Activated CD8-positive, alpha-beta memory T cell treated with anti-CD3 and anti-CD28 coated beads, Interleukin-2, amount 10 ng/mL, durations not matched to agents 7 days and 5 days (primary cell): ENCODE measurements around the gene ZMYND12. TPM values are rescaled to one million over a fixed set of nuclear protein-coding genes. Genes with fewer than 3 reads are reported as not detected.

Experiments used
- ATAC-seq: fragments of 150-1000 bp; cut with Tn5 transposase; one replicate; pipeline ENCODE4 v1.10.0; 2021; ENCODE audit warnings: moderate library complexity
- CTCF ChIA-PET: fragments of 350-600 bp; sonication (Branson Sonifier 250); formaldehyde crosslinking; loops from one replicate; lab custom pipeline; 2021; ENCODE audit warnings: antibody characterized with exemption; lab: Charles Lee
- DNase-seq: peaks from one replicate; pipeline ENCODE4 v3.0.0-alpha.2; 2020
- H3K27ac Mint-ChIP-seq: one replicate; pipeline ENCODE4 v1.8.0; 2021; ENCODE audit warnings: mild to moderate bottlenecking, mixed read lengths
- H3K27me3 Mint-ChIP-seq: one replicate; pipeline ENCODE4 v1.8.0; 2021; ENCODE audit warnings: mixed read lengths
- H3K36me3 Mint-ChIP-seq: one replicate; pipeline ENCODE4 v1.8.0; 2021; ENCODE audit warnings: mild to moderate bottlenecking, mixed read lengths
- H3K4me1 Mint-ChIP-seq: one replicate; pipeline ENCODE4 v1.8.0; 2021; ENCODE audit warnings: mixed read lengths
- H3K4me3 Mint-ChIP-seq: one replicate; pipeline ENCODE4 v1.8.0; 2021; ENCODE audit warnings: mild to moderate bottlenecking, moderate library complexity, mixed read lengths
- H3K9me3 Mint-ChIP-seq: one replicate; pipeline ENCODE4 v1.8.0; 2022; ENCODE audit warnings: low read depth, mixed read lengths
- total RNA-seq, 2 experiments: library from RNA; stranded (reverse); gene quantifications; one replicate each; pipeline ENCODE4 v1.2.3, GENCODE V29; 2021

Gene ZMYND12
- total RNA-seq, 2 experiments from 2014 or later: 0.21 to 1.1 TPM

DNA sequence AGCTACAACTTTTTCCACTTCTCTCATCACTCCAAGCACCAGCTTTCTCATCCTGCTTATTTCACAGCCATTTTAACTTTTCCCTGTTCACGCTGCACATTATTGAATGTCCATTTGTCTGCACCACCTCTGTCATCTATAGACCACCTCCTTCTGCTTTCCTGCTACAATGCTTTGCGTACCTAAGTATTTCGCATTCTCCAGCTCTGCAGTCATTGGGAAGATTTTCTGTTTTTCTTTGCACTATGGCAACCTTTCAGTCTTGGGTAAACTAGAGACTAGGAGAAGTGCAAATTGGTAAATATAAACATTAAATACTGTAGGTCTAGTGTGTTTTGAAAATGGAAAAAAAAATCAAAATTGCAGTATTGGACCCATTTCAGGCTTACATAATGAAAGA is 8.1 kb upstream of the ZMYND12 start:
- H3K4me3 Mint-ChIP-seq: peak overlapping the region; percentile 69
- H3K9me3 Mint-ChIP-seq: no peaks in the 10 kb centered on the region
- CTCF ChIA-PET: interaction anchor here (0.7 to 1.7 kb wide), 2 partner anchors 10 to 120 kb away, joined by 4 to 6 read pairs; no protein-coding TSS in a partner anchor
- no peak overlapping the region for H3K27ac Mint-ChIP-seq
- peaks cover 30% of the 10 kb centered on the region for H3K4me1 Mint-ChIP-seq
- DNase-seq: no peak
- no peak for ATAC-seq
- H3K27me3 Mint-ChIP-seq: peaks cover 7% of the 10 kb centered on the region
- peaks cover 20% of the 10 kb centered on the region for H3K36me3 Mint-ChIP-seq

GRCh38 chr1:42462828-42463763 is 7.3 kb upstream of the ZMYND12 start, which contains the start of gene CCDC30:
TSS of gene CCDC30 (plus strand) at chr1:42463286. CDS start at chr1:42480552, 17,266 bp downstream.
- H3K4me1 Mint-ChIP-seq: peaks cover 33% of the 10 kb centered on the region
- CTCF ChIA-PET: interaction anchor here (1.0 to 1.7 kb wide), 2 partner anchors 11 kb away, joined by 3 to 6 read pairs; no protein-coding TSS in a partner anchor

GRCh38 chr1:42461196-42461595 is 5.4 kb upstream of the ZMYND12 start:
- CTCF ChIA-PET: no interaction called here
- Mint-ChIP-seq H3K4me3 (no peak overlapping the region), H3K36me3 (peaks cover 34% of the 10 kb centered on the region), H3K4me1 (peaks cover 44% of the 10 kb centered on the region), H3K9me3 (no peaks in the 10 kb centered on the region), H3K27ac (no peak overlapping the region), H3K27me3 (peaks cover 4% of the 10 kb centered on the region)
- ATAC-seq (no peak), DNase-seq (no peak)

More at GRCh38 chr1:42462828-42463763, 7.3 kb upstream of the ZMYND12 start, which contains the start of gene CCDC30:
- ATAC-seq (peak; percentile 99), DNase-seq (peak; percentile 98)
- Mint-ChIP-seq H3K36me3 (peaks cover 27% of the 10 kb centered on the region), H3K9me3 (no peaks in the 10 kb centered on the region), H3K4me3 (peak within 1 kb of the TSS; percentile 69), H3K27ac (peak within 1 kb of the TSS; percentile 75), H3K27me3 (peaks cover 4% of the 10 kb centered on the region)

DNA sequence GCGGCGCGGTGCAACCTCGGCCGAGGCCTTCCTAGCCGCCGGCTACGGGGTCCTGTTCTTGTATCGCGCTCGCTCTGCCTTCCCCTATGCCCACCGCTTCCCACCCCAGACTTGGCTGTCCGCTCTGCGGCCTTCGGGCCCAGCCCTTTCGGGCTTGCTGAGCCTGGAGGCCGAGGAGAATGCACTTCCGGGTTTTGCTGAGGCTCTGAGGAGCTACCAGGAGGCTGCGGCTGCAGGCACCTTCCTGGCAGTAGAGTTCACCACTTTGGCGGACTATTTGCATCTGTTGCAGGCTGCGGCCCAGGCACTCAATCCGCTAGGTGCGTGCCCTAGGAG is 900 bp upstream of the ZMYND12 start:
- Mint-ChIP-seq H3K9me3 (no peaks in the 10 kb centered on the region), H3K4me3 (peak overlapping the region; percentile 79), H3K36me3 (peaks cover 33% of the 10 kb centered on the region), H3K4me1 (peaks cover 34% of the 10 kb centered on the region), H3K27ac (peak overlapping the region; percentile 92), H3K27me3 (no peaks in the 10 kb centered on the region)
- peak; percentile 83 for DNase-seq
- CTCF ChIA-PET: interaction anchor here (1.2 to 1.3 kb wide), 2 partner anchors 9 to 283 kb away, joined by 3 to 6 read pairs; no protein-coding TSS in a partner anchor
- ATAC-seq: peak; percentile 81

- Mint-ChIP-seq H3K36me3 (peaks cover 17% of the 10 kb centered on the region), H3K27ac (no peak overlapping the region), H3K27me3 (no peaks in the 10 kb centered on the region), H3K4me1 (peaks cover 31% of the 10 kb centered on the region), H3K9me3 (no peaks in the 10 kb centered on the region), H3K4me3 (peak overlapping the region; percentile 2)
- CTCF ChIA-PET: no interaction called here
- DNase-seq (no peak), ATAC-seq (no peak)
Measured at GRCh38 chr1:42454403-42454802, 1.4 kb downstream of the ZMYND12 start.

GRCh38 chr1:42453386-42453785 is 2.4 kb downstream of the ZMYND12 start:
- ATAC-seq (no peak), DNase-seq (no peak)
- CTCF ChIA-PET: no interaction called here
- no peak overlapping the region for H3K4me3 Mint-ChIP-seq
- H3K9me3 Mint-ChIP-seq: no peaks in the 10 kb centered on the region
- no peaks in the 10 kb centered on the region for H3K27me3 Mint-ChIP-seq
- H3K4me1 Mint-ChIP-seq: peaks cover 30% of the 10 kb centered on the region
- no peak overlapping the region for H3K27ac Mint-ChIP-seq
- H3K36me3 Mint-ChIP-seq: peaks cover 10% of the 10 kb centered on the region

- ATAC-seq (no peak), DNase-seq (no peak)
- no peak overlapping the region for H3K27ac Mint-ChIP-seq
- no peaks in the 10 kb centered on the region for H3K36me3 Mint-ChIP-seq
- CTCF ChIA-PET: interaction anchor here (0.7 to 1.3 kb wide), 2 partner anchors 19 to 624 kb away, joined by 3 read pairs; no protein-coding TSS in a partner anchor
- H3K27me3 Mint-ChIP-seq: no peaks in the 10 kb centered on the region
- H3K4me1 Mint-ChIP-seq: peaks cover 10% of the 10 kb centered on the region
- no peaks in the 10 kb centered on the region for H3K9me3 Mint-ChIP-seq
- no peak overlapping the region for H3K4me3 Mint-ChIP-seq
Measured at GRCh38 chr1:42450061-42450460, 5.8 kb downstream of the ZMYND12 start.

- H3K4me3 Mint-ChIP-seq: no peak overlapping the region
- CTCF ChIA-PET: interaction anchor here (1.3 kb wide), 1 partner anchor 624 kb away, joined by 3 read pairs; no protein-coding TSS in a partner anchor
Measured at GRCh38 chr1:42449256-42449655, 6.6 kb downstream of the ZMYND12 start.

GRCh38 chr1:42442662-42443061 is 13.2 kb downstream of the ZMYND12 start:
- DNase-seq (no peak), ATAC-seq (no peak)
- H3K4me3 Mint-ChIP-seq: no peak overlapping the region
- no peaks in the 10 kb centered on the region for H3K4me1 Mint-ChIP-seq
- no peaks in the 10 kb centered on the region for H3K9me3 Mint-ChIP-seq
- peaks cover 4% of the 10 kb centered on the region for H3K27me3 Mint-ChIP-seq
- CTCF ChIA-PET: no interaction called here
- H3K36me3 Mint-ChIP-seq: no peaks in the 10 kb centered on the region
- no peak overlapping the region for H3K27ac Mint-ChIP-seq

More at GRCh38 chr1:42449256-42449655, 6.6 kb downstream of the ZMYND12 start:
- peaks cover 6% of the 10 kb centered on the region for H3K4me1 Mint-ChIP-seq
- H3K36me3 Mint-ChIP-seq: no peaks in the 10 kb centered on the region
- ATAC-seq (no peak), DNase-seq (no peak)
- H3K27me3 Mint-ChIP-seq: no peaks in the 10 kb centered on the region
- H3K27ac Mint-ChIP-seq: no peak overlapping the region
- no peaks in the 10 kb centered on the region for H3K9me3 Mint-ChIP-seq

DNA sequence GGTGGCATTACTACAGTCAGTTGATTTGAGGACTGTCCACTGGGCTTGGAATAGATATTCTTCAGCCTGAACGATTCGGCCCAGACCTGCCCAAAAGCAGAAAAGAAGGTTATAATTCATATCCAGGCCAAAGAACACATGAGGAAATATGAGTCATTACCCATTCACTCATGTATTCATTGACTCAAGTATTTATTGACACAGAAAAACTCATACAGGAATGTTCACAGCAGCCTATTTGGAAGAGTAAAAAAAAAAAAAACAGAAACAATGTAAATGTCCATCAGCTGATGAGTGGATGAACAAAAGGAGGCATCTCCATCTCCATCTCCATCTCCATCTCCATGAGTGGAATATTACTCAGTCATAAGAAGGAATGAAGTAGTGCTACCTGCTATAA is 15.9 kb downstream of the ZMYND12 start:
- H3K4me1 Mint-ChIP-seq: peaks cover 2% of the 10 kb centered on the region
- ATAC-seq (no peak), DNase-seq (no peak)
- H3K27ac Mint-ChIP-seq: no peak overlapping the region
- no peak overlapping the region for H3K4me3 Mint-ChIP-seq
- H3K27me3 Mint-ChIP-seq: peaks cover 4% of the 10 kb centered on the region
- no peaks in the 10 kb centered on the region for H3K9me3 Mint-ChIP-seq
- CTCF ChIA-PET: no interaction called here
- no peaks in the 10 kb centered on the region for H3K36me3 Mint-ChIP-seq

- Mint-ChIP-seq H3K4me3 (no peak overlapping the region), H3K36me3 (no peaks in the 10 kb centered on the region), H3K4me1 (peaks cover 2% of the 10 kb centered on the region), H3K9me3 (no peaks in the 10 kb centered on the region), H3K27me3 (peaks cover 4% of the 10 kb centered on the region), H3K27ac (no peak overlapping the region)
- ATAC-seq: no peak
- CTCF ChIA-PET: interaction anchor here (1.2 kb wide), 2 partner anchors 12 to 261 kb away, joined by 3 read pairs; no protein-coding TSS in a partner anchor
- no peak for DNase-seq
Measured at GRCh38 chr1:42434340-42434739, 21.5 kb downstream of the ZMYND12 start.

DNA sequence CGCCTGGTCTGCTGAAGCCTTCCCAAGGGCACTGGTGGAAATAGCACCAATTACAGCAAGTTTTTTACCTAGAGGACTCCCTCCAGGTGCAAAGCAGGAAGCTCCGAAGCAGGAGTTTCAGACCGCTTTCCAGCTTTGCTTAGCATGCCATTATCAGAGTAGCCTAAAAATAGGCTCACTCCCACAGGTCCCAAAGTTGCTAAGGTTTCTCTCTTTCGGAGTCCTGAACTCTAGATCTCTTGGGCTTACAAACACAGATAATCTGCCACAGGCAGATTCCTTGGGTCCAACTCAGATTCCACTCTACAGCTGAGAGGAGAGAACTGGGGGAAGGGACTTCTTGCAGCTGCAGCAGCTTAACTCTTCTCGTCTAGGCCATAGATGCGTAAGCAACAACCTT is 22.5 kb downstream of the ZMYND12 start:
- H3K4me3 Mint-ChIP-seq: no peak overlapping the region
- ATAC-seq (no peak), DNase-seq (no peak)
- H3K27me3 Mint-ChIP-seq: peaks cover 4% of the 10 kb centered on the region
- CTCF ChIA-PET: interaction anchor here (1.2 kb wide), 2 partner anchors 11 to 260 kb away, joined by 3 read pairs; no protein-coding TSS in a partner anchor
- no peaks in the 10 kb centered on the region for H3K36me3 Mint-ChIP-seq
- no peaks in the 10 kb centered on the region for H3K9me3 Mint-ChIP-seq
- peaks cover 2% of the 10 kb centered on the region for H3K4me1 Mint-ChIP-seq
- no peak overlapping the region for H3K27ac Mint-ChIP-seq

DNA sequence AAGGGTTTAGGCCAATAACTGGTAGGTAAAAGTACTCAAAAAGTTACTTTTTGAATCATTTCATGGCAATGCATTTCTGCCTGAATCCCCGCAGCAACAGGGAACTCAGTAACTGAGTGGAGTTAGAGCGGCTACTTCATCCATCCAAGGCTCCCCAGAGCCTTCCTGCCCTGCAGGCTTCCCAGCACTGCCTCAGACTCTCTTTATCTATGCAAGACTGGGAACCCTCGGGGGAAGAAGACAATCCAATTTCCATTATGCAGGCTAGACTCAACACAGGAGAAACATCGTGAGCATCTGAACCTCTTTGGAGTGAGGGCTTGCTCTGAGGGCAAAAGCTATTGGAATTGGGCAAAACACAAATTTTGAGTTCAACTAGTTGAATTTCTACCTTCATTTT is 23.1 kb downstream of the ZMYND12 start:
- ATAC-seq: no peak
- DNase-seq: no peak
- Mint-ChIP-seq H3K27ac (no peak overlapping the region), H3K36me3 (no peaks in the 10 kb centered on the region), H3K4me3 (no peak overlapping the region), H3K9me3 (no peaks in the 10 kb centered on the region), H3K27me3 (no peaks in the 10 kb centered on the region), H3K4me1 (peaks cover 2% of the 10 kb centered on the region)
- CTCF ChIA-PET: no interaction called here
